ENCODE data around the gene GRIK1. TPM values are rescaled to one million over a fixed set of nuclear protein-coding genes. Genes with fewer than 3 reads are reported as not detected.

GRIK1 gene
- total RNA-seq, 1 donor from 2014 or later: 3.2 TPM

- Histone ChIP-seq H3K9me3 (no peaks in the 10 kb centered on the region), H3K4me3 (no peak overlapping the region), H3K27me3 (no peaks in the 10 kb centered on the region), H3K4me1 (no peaks in the 10 kb centered on the region), H3K36me3 (no peaks in the 10 kb centered on the region), H3K27ac (no peak overlapping the region)
- no peak for DNase-seq (ENCODE audit: extremely low spot score in 2 of 2)
- intact Hi-C loops (cut with DNase I): no loop called here
- TF ChIP-seq POLR2A (IDR thresholded peaks at IDR 0.05) (no peak), CTCF (IDR thresholded peaks at IDR 0.05) (no peak), POLR2AphosphoS5 (IDR thresholded peaks at IDR 0.05; ENCODE audit: insufficient read depth in 1 of 2, low read depth in 1 of 2) (no peak)
Measured at GRCh38 chr21:29557931-29558725, 381.7 kb downstream of the GRIK1 start.

- no peaks in the 10 kb centered on the region for H3K9me3 ChIP-seq
- no peaks in the 10 kb centered on the region for H3K36me3 ChIP-seq
- H3K4me1 ChIP-seq: no peaks in the 10 kb centered on the region
- intact Hi-C loops (cut with DNase I): no loop called here
- H3K27me3 ChIP-seq: no peaks in the 10 kb centered on the region
- TF ChIP-seq POLR2AphosphoS5 (IDR thresholded peaks at IDR 0.05; ENCODE audit: insufficient read depth in 1 of 2, low read depth in 1 of 2) (no peak), CTCF (IDR thresholded peaks at IDR 0.05) (no peak), POLR2A (IDR thresholded peaks at IDR 0.05) (no peak)
- DNase-seq (ENCODE audit: extremely low spot score in 2 of 2): no peak
- H3K4me3 ChIP-seq: no peak overlapping the region
- H3K27ac ChIP-seq: no peak overlapping the region
Measured at GRCh38 chr21:29557200-29557599, 382.6 kb downstream of the GRIK1 start.

- intact Hi-C loops (cut with DNase I): no loop called here
- H3K9me3 ChIP-seq: no peaks in the 10 kb centered on the region
- no peaks in the 10 kb centered on the region for H3K4me1 ChIP-seq
- no peaks in the 10 kb centered on the region for H3K36me3 ChIP-seq
- H3K27me3 ChIP-seq: no peaks in the 10 kb centered on the region
- no peak for DNase-seq (ENCODE audit: extremely low spot score in 2 of 2)
- no peak overlapping the region for H3K27ac ChIP-seq
- no peak overlapping the region for H3K4me3 ChIP-seq
- TF ChIP-seq CTCF (IDR thresholded peaks at IDR 0.05): no peak
- no peak for TF ChIP-seq POLR2A (IDR thresholded peaks at IDR 0.05)
- no peak for TF ChIP-seq POLR2AphosphoS5 (IDR thresholded peaks at IDR 0.05; ENCODE audit: insufficient read depth in 1 of 2, low read depth in 1 of 2)
Measured at GRCh38 chr21:29555601-29556000, 384.2 kb downstream of the GRIK1 start.

GRCh38 chr21:29550205-29550604, 389.6 kb downstream of the GRIK1 start:
- no peaks in the 10 kb centered on the region for H3K9me3 ChIP-seq
- H3K27ac ChIP-seq: no peak overlapping the region
- DNase-seq (ENCODE audit: extremely low spot score in 2 of 2): no peak
- no peak for TF ChIP-seq POLR2A (IDR thresholded peaks at IDR 0.05)
- no peak for TF ChIP-seq CTCF (IDR thresholded peaks at IDR 0.05)
- TF ChIP-seq POLR2AphosphoS5 (IDR thresholded peaks at IDR 0.05; ENCODE audit: insufficient read depth in 1 of 2, low read depth in 1 of 2): no peak
- intact Hi-C loops (cut with DNase I): no loop called here
- no peaks in the 10 kb centered on the region for H3K4me1 ChIP-seq
- H3K27me3 ChIP-seq: no peaks in the 10 kb centered on the region
- no peaks in the 10 kb centered on the region for H3K36me3 ChIP-seq
- H3K4me3 ChIP-seq: no peak overlapping the region

- H3K27ac ChIP-seq: no peak overlapping the region
- TF ChIP-seq CTCF (IDR thresholded peaks at IDR 0.05) (no peak), POLR2A (IDR thresholded peaks at IDR 0.05) (no peak), POLR2AphosphoS5 (IDR thresholded peaks at IDR 0.05; ENCODE audit: insufficient read depth in 1 of 2, low read depth in 1 of 2) (no peak)
- H3K9me3 ChIP-seq: no peaks in the 10 kb centered on the region
- intact Hi-C loops (cut with DNase I): no loop called here
- no peak overlapping the region for H3K4me3 ChIP-seq
- H3K36me3 ChIP-seq: no peaks in the 10 kb centered on the region
- no peaks in the 10 kb centered on the region for H3K27me3 ChIP-seq
- no peak for DNase-seq (ENCODE audit: extremely low spot score in 2 of 2)
- H3K4me1 ChIP-seq: no peaks in the 10 kb centered on the region
Measured at GRCh38 chr21:29549614-29550013, 390.2 kb downstream of the GRIK1 start.

Measured in vagina (tissue), 2 donors.